Stimulated activated naive B cell treated with anti-CD40 and anti-IgM and Interleukin-4, amounts not matched to agents 10 μg/mL and 1 μg/mL and 100 μg/mL, for 72 hours (primary cell): ENCODE results near the gene IL2RG.

ENCODE experiments used
- ATAC-seq, 2 donors: fragments of 150-1000 bp; cut with Tn5 transposase; replicated peaks; 2 replicates each; pipeline ENCODE4 v1.10.0; 2021; ENCODE audit warnings: moderate library complexity in 1 of 2
- DNase-seq: peaks from one replicate; pipeline ENCODE4 v3.0.0; 2021
- H3K27ac Mint-ChIP-seq: one replicate; pipeline ENCODE4 v1.8.0; 2022; ENCODE audit warnings: mild to moderate bottlenecking, mixed read lengths
- H3K27me3 Mint-ChIP-seq, 2 donors: one replicate each; pipeline ENCODE4 v1.8.0; 2022; ENCODE audit warnings: mixed read lengths in 2 of 2
- H3K36me3 Mint-ChIP-seq, 2 donors: one replicate each; pipeline ENCODE4 v1.8.0; 2022; ENCODE audit warnings: mixed read lengths in 2 of 2, mild to moderate bottlenecking in 1 of 2
- H3K4me1 Mint-ChIP-seq, 2 donors: one replicate each; pipeline ENCODE4 v1.8.0; 2022; ENCODE audit warnings: mixed read lengths in 2 of 2, mild to moderate bottlenecking in 1 of 2
- H3K4me3 Mint-ChIP-seq, 2 donors: one replicate each; pipeline ENCODE4 v1.8.0; 2022; ENCODE audit warnings: mild to moderate bottlenecking in 2 of 2, mixed read lengths in 2 of 2, moderate library complexity in 1 of 2
- H3K9me3 Mint-ChIP-seq, 2 donors: one replicate each; pipeline ENCODE4 v1.8.0; 2022; ENCODE audit warnings: mixed read lengths in 2 of 2, mild to moderate bottlenecking in 1 of 2

The IL2RG gene

DNA sequence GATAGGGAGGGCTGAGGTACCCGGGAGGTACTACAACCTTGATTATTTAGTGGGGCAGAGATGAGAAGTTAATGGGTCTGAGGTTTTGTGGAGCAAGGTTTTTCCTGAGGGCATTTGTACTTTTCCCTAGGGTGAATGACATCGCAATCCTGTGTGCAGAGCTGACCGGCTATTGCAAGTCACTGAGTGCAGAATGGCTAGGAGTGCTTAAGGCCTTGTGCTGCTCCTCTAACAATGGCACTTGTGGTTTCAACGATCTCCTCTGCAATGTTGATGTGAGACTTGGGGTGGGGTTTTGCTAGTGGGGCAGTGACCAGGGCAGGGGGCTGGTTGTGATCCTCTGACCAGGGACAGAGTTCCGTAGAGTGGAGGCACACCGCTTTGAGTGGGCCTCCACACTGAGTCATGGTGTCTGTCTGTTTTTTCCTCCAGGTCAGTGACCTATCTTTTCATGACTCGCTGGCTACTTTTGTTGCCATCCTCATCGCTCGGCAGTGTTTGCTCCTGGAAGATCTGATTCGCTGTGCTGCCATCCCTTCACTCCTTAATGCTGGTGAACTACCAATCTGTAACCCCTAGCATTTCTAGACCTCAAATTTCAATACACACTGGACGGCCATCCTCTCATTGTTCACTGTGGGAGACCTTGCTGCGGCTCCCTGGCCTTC is 16.9 kb upstream of the IL2RG start:
- peaks cover 0 to 5% of the 10 kb centered on the region in 2 donors for H3K27me3 Mint-ChIP-seq
- DNase-seq, result no peak
- no peak overlapping the region for H3K4me3 Mint-ChIP-seq
- peak overlapping the region; percentile 0 for H3K27ac Mint-ChIP-seq
- no peak for ATAC-seq
- H3K36me3 Mint-ChIP-seq, result peaks cover 43 to 47% of the 10 kb centered on the region in 2 donors
- H3K9me3 Mint-ChIP-seq, result no peaks in the 10 kb centered on the region
- peaks cover 18 to 20% of the 10 kb centered on the region in 2 donors for H3K4me1 Mint-ChIP-seq

DNA sequence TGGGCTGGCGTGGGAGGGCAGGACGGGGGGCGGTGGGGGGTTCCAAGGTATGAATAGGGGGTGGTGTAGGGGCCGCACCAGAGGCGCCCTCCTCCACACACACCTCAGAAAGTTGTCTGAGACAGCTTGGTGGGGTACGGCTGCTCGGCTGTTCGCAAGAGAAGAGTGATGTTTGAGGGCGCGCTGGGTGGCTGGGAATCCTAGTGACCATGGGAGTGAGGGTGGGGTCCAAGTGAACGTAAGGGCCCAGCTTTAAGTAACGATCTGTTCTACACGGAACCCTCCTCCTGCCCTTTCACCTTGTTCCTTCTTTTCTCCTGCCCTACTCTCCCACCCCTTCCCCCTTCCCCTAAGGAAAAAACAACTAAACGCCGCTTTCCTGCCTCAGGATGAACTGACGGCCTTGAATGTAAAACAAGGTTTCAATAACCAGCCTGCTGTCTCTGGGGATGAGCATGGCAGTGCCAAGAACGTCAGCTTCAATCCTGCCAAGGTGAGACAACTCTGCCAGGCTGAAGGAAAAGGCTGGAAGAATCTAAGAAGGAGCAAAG is 7.7 kb upstream of the IL2RG start:
- H3K9me3 Mint-ChIP-seq, result no peaks in the 10 kb centered on the region
- H3K4me3 Mint-ChIP-seq, result peak overlapping the region; percentile 89 to 93
- H3K27me3 Mint-ChIP-seq, result no peaks in the 10 kb centered on the region
- H3K36me3 Mint-ChIP-seq, result peaks cover 8 to 14% of the 10 kb centered on the region in 2 donors
- H3K4me1 Mint-ChIP-seq, result peaks cover 5 to 8% of the 10 kb centered on the region in 2 donors
- no peak for DNase-seq
- peak overlapping the region; percentile 97 for H3K27ac Mint-ChIP-seq
- peak; percentile 28 to 41 for ATAC-seq

DNA sequence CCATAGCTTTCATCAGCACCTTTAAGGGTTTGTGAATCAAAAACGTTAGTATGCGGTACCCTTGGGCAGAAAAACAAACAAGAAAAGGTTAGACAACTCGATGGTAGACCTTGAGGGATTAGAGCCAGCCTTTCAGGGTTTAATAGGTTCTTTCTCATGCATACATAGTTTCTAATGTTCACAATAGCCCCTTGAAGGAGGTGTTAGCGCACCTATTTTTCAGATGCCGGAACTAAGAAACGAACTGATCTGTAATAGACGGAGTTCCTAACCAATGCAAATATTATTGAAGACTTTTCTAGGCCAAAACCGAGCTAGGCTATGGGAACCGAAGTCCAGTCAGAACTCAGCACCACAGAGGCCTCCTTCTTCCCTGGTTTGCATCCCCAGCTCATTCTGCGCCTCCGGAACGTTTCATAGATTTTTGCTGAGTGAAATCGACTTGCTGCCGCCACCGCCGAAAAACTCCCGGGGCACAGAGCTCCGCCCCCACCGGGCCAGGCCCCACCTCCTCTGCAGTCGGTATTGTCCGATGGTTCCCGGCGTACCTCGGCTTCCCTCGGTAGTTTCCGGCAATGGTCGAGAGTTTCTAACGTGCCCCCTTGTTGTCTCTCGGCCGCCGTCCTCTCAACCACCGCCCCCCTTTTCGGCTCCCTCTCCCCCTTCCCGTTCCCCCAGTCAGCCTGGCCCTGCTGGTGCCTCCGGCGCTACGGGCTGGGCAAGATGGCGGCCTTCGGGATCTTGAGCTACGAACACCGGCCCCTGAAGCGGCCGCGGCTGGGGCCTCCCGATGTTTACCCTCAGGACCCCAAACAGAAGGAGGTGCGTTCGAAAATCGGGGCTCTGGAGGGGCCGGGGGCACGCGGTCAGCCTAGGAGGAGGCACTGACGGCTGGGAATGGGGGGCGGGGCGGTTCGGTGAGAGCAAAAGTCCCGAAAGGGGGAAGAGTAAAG is 6.9 kb upstream of the IL2RG start, which contains the start of gene MED12:
Gene MED12 (plus strand): TSS at position 565 of the 953 bp plus-strand sequence. CDS start 159 bp downstream, at position 724.
- Mint-ChIP-seq H3K36me3 (peaks cover 7 to 11% of the 10 kb centered on the region in 2 donors), H3K9me3 (no peaks in the 10 kb centered on the region), H3K27ac (peak within 1 kb of the TSS; percentile 97), H3K4me3 (peak within 1 kb of the TSS; percentile 89 to 93), H3K4me1 (peaks cover 7 to 12% of the 10 kb centered on the region in 2 donors), H3K27me3 (no peaks in the 10 kb centered on the region)
- DNase-seq, result peak; percentile 73
- peak; percentile 95 to 97 for ATAC-seq

DNA sequence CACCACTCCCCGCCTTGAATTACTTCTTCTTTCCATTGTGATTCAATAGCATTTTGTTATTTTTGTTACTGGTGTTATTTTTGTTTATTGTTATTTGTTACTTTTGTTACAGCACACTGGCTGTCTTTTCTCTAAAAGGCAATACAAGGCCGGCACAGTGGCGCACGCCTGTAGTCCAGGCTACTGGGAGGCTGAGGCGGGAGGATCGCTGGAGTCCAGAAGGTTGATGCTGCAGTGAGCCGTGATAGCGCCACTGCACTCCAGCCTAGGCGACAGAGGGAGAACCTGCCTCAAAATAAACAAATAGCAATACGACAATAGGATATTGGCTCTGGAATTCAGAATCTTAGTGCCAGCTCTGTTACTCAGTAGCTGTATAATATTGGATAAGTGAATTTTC is 6.0 kb upstream of the IL2RG start:
- no peak for ATAC-seq
- Mint-ChIP-seq H3K4me3 (no peak overlapping the region), H3K27ac (no peak overlapping the region), H3K9me3 (no peaks in the 10 kb centered on the region), H3K27me3 (no peaks in the 10 kb centered on the region), H3K36me3 (peaks cover 4 to 6% of the 10 kb centered on the region in 2 donors), H3K4me1 (peaks cover 10 to 19% of the 10 kb centered on the region in 2 donors)
- no peak for DNase-seq

DNA sequence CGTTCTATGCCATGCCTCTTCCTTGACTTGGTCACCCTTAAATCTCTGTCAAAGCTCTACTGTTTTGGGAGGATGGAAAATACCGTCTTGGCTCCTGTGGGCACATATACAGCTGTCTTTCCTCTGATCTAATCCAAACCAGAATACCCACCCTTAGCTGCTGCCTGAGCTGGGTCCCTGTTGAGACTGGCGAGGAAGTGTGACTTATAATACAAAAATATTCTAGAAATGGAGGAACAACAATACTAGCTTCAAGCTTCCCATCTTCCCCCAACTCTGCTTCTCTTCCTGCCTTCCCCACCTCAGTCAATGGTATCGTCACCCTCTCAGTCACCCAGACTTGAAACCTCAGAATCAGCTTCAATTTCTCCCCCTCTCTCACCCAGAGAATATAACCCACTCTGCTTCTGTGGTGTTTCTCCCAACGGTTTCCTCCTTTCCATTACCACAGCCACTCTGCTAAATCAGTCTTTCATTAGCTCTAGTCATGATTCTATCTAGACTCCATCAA is 599 bp upstream of the IL2RG start:
- H3K4me3 Mint-ChIP-seq, result peak overlapping the region; percentile 83 to 93
- H3K9me3 Mint-ChIP-seq, result no peaks in the 10 kb centered on the region
- peaks cover 24 to 47% of the 10 kb centered on the region in 2 donors for H3K4me1 Mint-ChIP-seq
- ATAC-seq, result peak; percentile 19 to 35
- peaks cover 0 to 4% of the 10 kb centered on the region in 2 donors for H3K27me3 Mint-ChIP-seq
- H3K36me3 Mint-ChIP-seq, result peaks cover 34 to 36% of the 10 kb centered on the region in 2 donors
- H3K27ac Mint-ChIP-seq, result peak overlapping the region; percentile 92
- no peak for DNase-seq

DNA sequence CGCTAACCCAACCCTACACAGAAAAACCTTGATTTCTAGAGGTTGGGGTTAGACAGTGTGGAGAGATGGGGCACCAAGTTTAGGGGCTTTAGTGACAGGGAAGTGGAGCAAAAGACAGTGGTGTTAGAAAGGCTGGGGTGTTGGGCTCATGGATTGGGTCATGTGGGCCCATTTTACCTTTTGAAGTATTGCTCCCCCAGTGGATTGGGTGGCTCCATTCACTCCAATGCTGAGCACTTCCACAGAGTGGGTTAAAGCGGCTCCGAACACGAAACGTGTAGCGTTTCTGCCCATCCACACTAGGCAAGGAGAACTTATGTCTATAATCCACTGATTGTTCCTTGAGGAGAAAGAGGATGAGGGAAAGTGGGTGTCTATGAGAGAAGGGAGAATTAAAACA is 2.3 kb downstream of the IL2RG start:
- H3K36me3 Mint-ChIP-seq, result peaks cover 45 to 47% of the 10 kb centered on the region in 2 donors
- peaks cover 40 to 73% of the 10 kb centered on the region in 2 donors for H3K4me1 Mint-ChIP-seq
- H3K4me3 Mint-ChIP-seq, result peak overlapping the region; percentile 83 to 93
- H3K27me3 Mint-ChIP-seq, result peaks cover 0 to 4% of the 10 kb centered on the region in 2 donors
- peak overlapping the region; percentile 3 for H3K27ac Mint-ChIP-seq
- DNase-seq (no peak), ATAC-seq (no peak)
- H3K9me3 Mint-ChIP-seq, result peaks cover 0 to 3% of the 10 kb centered on the region in 2 donors

DNA sequence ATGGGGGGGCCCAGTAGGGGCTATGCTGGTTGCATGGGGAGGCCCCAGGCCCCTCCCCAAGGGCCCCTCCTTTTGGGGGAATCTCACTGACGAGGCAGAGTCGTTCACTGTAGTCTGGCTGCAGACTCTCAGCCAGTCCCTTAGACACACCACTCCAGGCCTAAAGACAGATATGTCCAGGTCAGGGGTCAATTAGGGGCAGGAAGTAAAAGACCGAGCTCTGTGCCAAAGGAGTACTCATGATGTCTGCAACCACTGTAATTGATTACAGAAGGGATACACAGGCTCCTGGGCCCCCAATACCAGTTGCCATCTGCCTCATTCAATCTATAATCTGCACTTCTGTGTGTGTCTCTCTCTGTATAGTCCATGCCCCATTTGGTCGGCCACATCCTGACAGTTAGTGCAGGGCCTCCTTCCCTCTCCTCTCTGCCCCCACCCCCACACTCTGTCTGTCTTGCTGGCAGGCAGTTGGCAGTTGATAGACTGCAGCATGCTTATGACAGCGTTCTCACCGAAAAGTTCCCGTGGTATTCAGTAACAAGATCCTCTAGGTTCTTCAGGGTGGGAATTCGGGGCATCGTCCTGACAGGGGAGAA is 3.5 kb downstream of the IL2RG start:
- H3K27ac Mint-ChIP-seq, result peak overlapping the region; percentile 2
- H3K9me3 Mint-ChIP-seq, result peaks cover 0 to 3% of the 10 kb centered on the region in 2 donors
- H3K4me3 Mint-ChIP-seq, result peak overlapping the region; percentile 83 to 93
- DNase-seq (no peak), ATAC-seq (no peak)
- peaks cover 47% of the 10 kb centered on the region in 2 donors for H3K36me3 Mint-ChIP-seq
- peaks cover 44 to 80% of the 10 kb centered on the region in 2 donors for H3K4me1 Mint-ChIP-seq
- H3K27me3 Mint-ChIP-seq, result peaks cover 0 to 4% of the 10 kb centered on the region in 2 donors

DNA sequence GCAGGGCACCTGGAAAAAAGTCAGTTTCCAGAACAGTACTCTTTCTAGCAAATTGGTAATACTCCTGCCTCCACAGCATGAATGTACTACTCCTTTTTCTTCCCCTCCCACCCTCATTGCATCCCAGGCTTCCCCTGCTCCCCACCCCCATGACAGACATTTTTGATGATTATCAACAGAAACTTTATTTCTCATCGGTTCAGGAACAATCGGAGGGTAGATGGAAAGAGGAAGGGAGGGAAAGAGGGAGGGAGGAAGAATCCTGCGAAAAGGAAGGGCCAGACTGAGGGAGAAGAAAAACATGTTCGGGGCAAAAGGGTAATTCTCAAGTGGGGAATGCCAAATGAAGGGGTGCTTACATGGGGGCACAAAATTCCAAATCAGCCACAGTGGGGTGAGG is 4.1 kb downstream of the IL2RG start:
- Mint-ChIP-seq H3K27me3 (peaks cover 0 to 4% of the 10 kb centered on the region in 2 donors), H3K27ac (no peak overlapping the region), H3K36me3 (peaks cover 47% of the 10 kb centered on the region in 2 donors), H3K4me1 (peaks cover 42 to 77% of the 10 kb centered on the region in 2 donors), H3K9me3 (peaks cover 0 to 3% of the 10 kb centered on the region in 2 donors), H3K4me3 (peak overlapping the region; percentile 83 to 93)
- DNase-seq (no peak), ATAC-seq (no peak)

DNA sequence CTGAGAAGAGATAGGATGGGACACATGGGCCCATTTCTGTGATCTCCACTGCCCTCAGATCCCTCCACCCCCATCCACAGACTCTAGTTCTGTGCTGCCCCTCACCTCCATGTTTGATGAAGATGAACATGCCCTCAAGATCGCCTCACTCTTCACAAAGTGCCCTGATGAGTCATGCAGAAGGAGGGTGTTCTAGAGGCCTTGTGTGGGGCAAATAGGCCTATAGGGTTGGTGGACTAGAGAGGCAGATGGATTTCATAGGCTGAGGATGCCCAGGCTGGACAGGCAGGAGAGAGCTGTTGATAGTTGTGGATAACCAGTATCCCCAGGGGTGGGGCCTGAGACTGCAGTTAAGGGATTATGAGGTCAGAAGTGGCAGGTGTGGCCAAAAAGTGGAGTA is 5.0 kb downstream of the IL2RG start, which contains the start of gene CXorf65:
Gene CXorf65 (minus strand): TSS at position 314 of the 400 bp plus-strand sequence. CDS start 184 bp downstream, at position 130.
- H3K27ac Mint-ChIP-seq, result peak within 1 kb of the TSS; percentile 15
- H3K4me1 Mint-ChIP-seq, result peaks cover 38 to 70% of the 10 kb centered on the region in 2 donors
- H3K9me3 Mint-ChIP-seq, result peaks cover 0 to 3% of the 10 kb centered on the region in 2 donors
- peak within 1 kb of the TSS; percentile 83 to 93 for H3K4me3 Mint-ChIP-seq
- ATAC-seq (no peak), DNase-seq (no peak)
- peaks cover 47% of the 10 kb centered on the region in 2 donors for H3K36me3 Mint-ChIP-seq
- H3K27me3 Mint-ChIP-seq, result peaks cover 0 to 4% of the 10 kb centered on the region in 2 donors

DNA sequence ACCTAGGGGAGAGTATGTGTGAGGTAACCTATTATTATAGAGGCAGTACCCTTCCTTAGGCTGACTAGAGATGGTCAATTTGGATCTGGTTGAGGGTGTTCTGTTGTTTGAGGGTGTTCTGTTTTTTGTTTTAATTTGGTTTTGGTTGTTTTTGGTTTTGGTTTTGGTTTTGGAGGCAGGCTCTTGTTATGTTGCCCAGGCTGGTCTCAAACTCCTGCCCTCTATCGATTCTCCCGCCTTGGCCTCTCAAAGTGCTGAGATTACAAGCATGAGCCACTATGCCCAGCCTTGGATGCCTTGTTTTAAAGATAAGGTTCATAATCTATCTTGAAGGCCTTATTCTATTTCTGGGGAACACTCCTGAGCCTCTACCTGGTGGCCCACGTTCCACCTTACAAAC is 5.7 kb downstream of the IL2RG start:
- Mint-ChIP-seq H3K4me1 (peaks cover 38 to 70% of the 10 kb centered on the region in 2 donors), H3K4me3 (peak overlapping the region in 1 of 2 donors; percentile 17), H3K27me3 (peaks cover 0 to 4% of the 10 kb centered on the region in 2 donors), H3K9me3 (peaks cover 0 to 3% of the 10 kb centered on the region in 2 donors), H3K36me3 (peaks cover 42 to 43% of the 10 kb centered on the region in 2 donors), H3K27ac (no peak overlapping the region)
- DNase-seq, result no peak
- ATAC-seq, result no peak

DNA sequence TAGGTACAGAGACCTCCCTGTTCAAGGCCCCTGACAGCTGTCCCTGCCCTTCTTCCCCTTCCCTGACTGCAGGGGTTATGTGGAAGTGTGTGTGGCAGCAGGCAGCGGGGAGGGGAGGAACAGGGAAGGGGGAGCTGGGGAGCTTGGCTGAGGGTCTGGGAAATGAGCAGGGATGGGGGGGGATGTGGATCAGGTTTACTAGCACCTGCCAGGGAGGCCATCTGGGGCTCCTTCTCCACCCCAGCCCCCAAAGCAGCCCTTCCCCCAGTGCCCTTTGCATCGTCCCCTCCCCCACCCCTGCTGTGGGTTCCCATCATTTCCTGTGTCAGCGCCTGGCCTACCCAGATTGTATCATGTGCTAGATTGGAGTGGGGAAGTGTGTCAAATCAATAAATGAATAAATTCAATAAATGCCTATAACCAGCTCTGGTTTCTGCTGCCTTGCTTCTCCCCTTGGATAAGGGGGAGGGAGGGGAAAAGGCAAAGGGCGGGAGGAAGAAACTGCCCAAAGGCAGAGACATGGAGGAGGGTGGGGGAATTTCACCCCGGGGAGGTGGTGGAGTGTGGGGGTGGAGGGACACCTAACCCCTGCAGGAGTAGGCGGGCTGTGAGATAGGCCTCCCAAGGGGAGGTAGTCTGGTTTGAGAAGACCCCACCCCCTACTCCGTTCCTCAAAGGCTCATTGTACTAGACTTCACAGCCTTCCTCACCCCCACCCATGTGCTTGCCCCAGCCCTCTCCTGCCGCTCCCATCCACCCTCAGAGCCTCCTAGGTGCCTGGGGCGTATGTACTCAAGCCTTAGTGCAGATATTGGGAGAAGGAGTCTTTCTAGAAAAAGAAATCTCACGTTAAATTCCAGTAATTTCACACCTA is 8.0 kb downstream of the IL2RG start:
- peaks cover 0 to under 1% of the 10 kb centered on the region in 2 donors for H3K27me3 Mint-ChIP-seq

DNA sequence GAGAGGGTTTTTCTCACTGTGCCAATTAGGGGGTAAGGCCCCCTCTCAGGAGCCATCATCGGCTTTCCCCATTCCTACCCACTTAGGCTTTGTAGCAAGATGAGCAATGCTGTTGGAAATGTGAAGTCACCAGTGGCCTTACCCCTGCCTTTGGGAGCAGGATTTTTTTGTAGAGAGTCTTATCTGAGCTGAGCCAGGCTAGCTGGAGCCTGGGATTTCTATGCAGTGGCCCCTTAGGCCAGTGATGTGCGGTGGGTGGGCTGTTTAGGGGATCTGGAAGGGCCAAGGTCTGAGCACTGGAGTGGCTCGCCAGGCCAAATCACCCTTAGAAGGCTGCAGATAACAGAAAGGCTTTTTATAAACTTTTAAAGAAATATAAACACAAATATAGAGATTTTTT is 9.1 kb downstream of the IL2RG start:
- Mint-ChIP-seq H3K27ac (no peak overlapping the region), H3K4me1 (peaks cover 28 to 59% of the 10 kb centered on the region in 2 donors), H3K9me3 (peaks cover 0 to 3% of the 10 kb centered on the region in 2 donors), H3K4me3 (no peak overlapping the region), H3K27me3 (no peaks in the 10 kb centered on the region), H3K36me3 (peaks cover 13 to 15% of the 10 kb centered on the region in 2 donors)
- DNase-seq (no peak), ATAC-seq (no peak)

More for the DNA sequence above, 8.0 kb downstream of the IL2RG start:
- Mint-ChIP-seq H3K27ac (peak overlapping the region; percentile 86), H3K9me3 (peaks cover 0 to 3% of the 10 kb centered on the region in 2 donors), H3K4me1 (peaks cover 35 to 63% of the 10 kb centered on the region in 2 donors), H3K4me3 (peak overlapping the region; percentile 65 to 72), H3K36me3 (peaks cover 24 to 25% of the 10 kb centered on the region in 2 donors)
- ATAC-seq (peak; percentile 65 to 72), DNase-seq (peak; percentile 12)
